Ovary (tissue), 3 donors: ENCODE measurements around the gene ST7.

Source experiments
- CTCF ChIP-seq, 3 donors: fragments of 450-650 bp in 2 of 3; fragments of 200-600 bp in 1 of 3; IDR thresholded peaks; one replicate each; pipeline versions ENCODE4 v1.5.1 to v1.8.0; 2016 to 2022; ENCODE audit warnings: antibody characterized with exemption in 3 of 3, mild to moderate bottlenecking in 1 of 3
- POLR2A ChIP-seq: fragments of 450-650 bp; IDR thresholded peaks from one replicate; pipeline ENCODE4 v1.6.1; 2017; ENCODE audit warnings: antibody characterized with exemption, mild to moderate bottlenecking, moderate library complexity
- donor health status: DM: no; HTN: no; CAD: no.

DNA sequence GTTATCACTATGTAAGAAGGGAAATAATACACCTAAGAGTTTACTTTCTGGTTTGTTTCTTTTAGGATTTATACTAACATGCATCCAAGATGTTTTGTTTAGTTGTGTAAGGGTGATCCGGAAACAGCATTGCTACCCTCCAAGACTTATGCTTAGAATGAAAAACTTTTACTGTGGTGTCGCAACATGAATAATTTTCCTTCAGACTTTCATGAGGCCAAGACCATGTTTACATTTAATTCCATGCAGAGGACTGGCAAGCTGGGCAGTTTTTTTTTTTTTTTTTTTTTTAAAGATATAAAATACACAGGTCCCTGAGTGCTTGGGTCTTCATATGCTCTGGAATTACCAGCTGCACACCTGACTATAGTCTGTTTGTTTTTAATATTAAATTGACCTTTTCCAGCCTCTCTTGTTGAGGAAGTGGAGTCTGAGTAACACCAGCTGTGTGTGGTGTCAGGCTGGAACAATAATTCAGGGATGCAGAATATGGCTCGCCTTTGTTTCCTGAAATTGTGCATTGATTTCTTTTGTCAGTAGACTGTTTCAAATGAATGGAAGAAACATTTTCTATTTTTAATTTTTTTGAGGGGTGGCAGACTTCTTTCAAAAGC, 81.7 kb downstream of the ST7 start:
- no peak for TF ChIP-seq CTCF (IDR thresholded peaks at IDR 0.05)
- no peak for TF ChIP-seq POLR2A
